Fibroblast of skin of scalp (primary cell): ENCODE measurements around the gene TEPSIN.

Experiments used
- DNase-seq: peaks from one replicate; pipeline ENCODE4 v3.0.0-alpha.2; 2013

The TEPSIN gene

GRCh38 chr17:81181811-81182185 lies 57.1 kb downstream of the TEPSIN start:
- DNase-seq = no peak

GRCh38 chr17:81180836-81181810 lies 57.7 kb downstream of the TEPSIN start:
- no peak for DNase-seq

GRCh38 chr17:81179861-81180260 lies 59.0 kb downstream of the TEPSIN start:
- no peak for DNase-seq

- DNase-seq = no peak
These were observed 59.6 kb downstream of the TEPSIN start for GRCh38 chr17:81179220-81179619.
